HepG2 (cell line): ENCODE measurements around the gene GDPD5. TPM values are rescaled to one million over a fixed set of nuclear protein-coding genes. Genes with fewer than 3 reads are reported as not detected.
A peak's percentile ranks its signal among the peaks of the same experiment; 100 is the strongest.

Source experiments
- ATAC-seq: fragments of 200-7000 bp; cut with Tn5 transposase; 3 replicates; pipeline ENCODE4 v1.9.1; 2020; ENCODE audit warnings: mild to moderate bottlenecking, moderate library complexity
- BruUV-seq: library from RNA; stranded (reverse); fragments of 400-500 nt; replicated peaks from 2 replicates; lab custom pipeline; 2021; lab: Mats Ljungman, UMichigan
- CTCF ChIA-PET: fragments of 300-600 bp; formaldehyde crosslinking; extraction: SDS; loops from one replicate; lab custom pipeline; 2021; ENCODE audit warnings: low total read pairs, inconsistent platforms, low intra/inter-chr PET ratio; lab: Yijun Ruan, JAX
- POLR2A ChIA-PET: fragments of 350-600 bp; sonication (Branson Sonifier 250); formaldehyde crosslinking; loops from one replicate; lab custom pipeline; 2020; ENCODE audit warnings: antibody characterized with exemption, inconsistent platforms; lab: Yijun Ruan, JAX
- DNase-seq: peaks from one replicate; pipeline ENCODE4 v3.0.0-alpha.2; 2015; ENCODE audit warnings: low spot score
- FAIRE-seq: peaks from 3 replicates; lab custom pipeline; 2011; peaks lifted over from hg19 to GRCh38; lab: Jason Lieb, UNC
- H2AFZ ChIP-seq: one replicate; pipeline ENCODE4 v1.6.1; 2011; ENCODE audit warnings: low read length, inconsistent platforms
- H3K27ac ChIP-seq: fragments of 300-600 bp; 3 replicates; pipeline ENCODE4 v1.8.0; 2011; ENCODE audit warnings: mixed run types, mild to moderate bottlenecking, mixed read lengths, low read length, inconsistent platforms; ENCODE audit not compliant: insufficient read depth; ENCODE audit errors: extremely low read length
- H3K27me3 ChIP-seq, 2 experiments: fragments of 200-600 bp in 1 of 2; 2 replicates in 1 of 2; 3 replicates in 1 of 2; pipeline versions ENCODE4 v1.6.0 to v1.8.0; 2011; ENCODE audit warnings: low read length in 2 of 2, mild to moderate bottlenecking in 2 of 2, moderate library complexity in 2 of 2, inconsistent platforms in 1 of 2; ENCODE audit not compliant: insufficient read depth in 2 of 2, control insufficient read depth in 1 of 2
- H3K36me3 ChIP-seq, 2 experiments: fragments of 200-600 bp in 1 of 2; replicated peaks in 1 of 2; 2 replicates in 1 of 2; 3 replicates in 1 of 2; pipeline versions ENCODE4 v1.5.1 to v1.8.0; 2011; ENCODE audit warnings: low read length in 2 of 2, inconsistent platforms in 1 of 2; ENCODE audit not compliant: insufficient read depth in 2 of 2, control insufficient read depth in 1 of 2
- H3K4me1 ChIP-seq: 2 replicates; pipeline ENCODE4 v1.5.1; 2012; ENCODE audit warnings: low read length, inconsistent platforms; ENCODE audit not compliant: insufficient read depth
- H3K4me2 ChIP-seq: 2 replicates; pipeline ENCODE4 v1.6.0; 2011; ENCODE audit warnings: low read depth, low read length, inconsistent platforms
- H3K4me3 ChIP-seq, 3 experiments: fragments of 200-600 bp in 1 of 3; sonication (generic), shearing (Covaris generic) in 1 of 3; replicated peaks in 1 of 3; 2 replicates each; pipeline ENCODE4 v1.5.1; 2011 to 2016; ENCODE audit warnings: low read length in 3 of 3, inconsistent platforms in 2 of 3, low read depth in 2 of 3, mild to moderate bottlenecking in 2 of 3, control low read depth in 1 of 3, mixed read lengths in 1 of 3; ENCODE audit not compliant: insufficient read depth in 1 of 3
- H3K79me2 ChIP-seq: one replicate; pipeline ENCODE4 v1.6.1; 2011; ENCODE audit warnings: low read length, inconsistent platforms; ENCODE audit not compliant: insufficient read depth
- H3K9ac ChIP-seq: 2 replicates; pipeline ENCODE4 v1.6.0; 2011; ENCODE audit warnings: mild to moderate bottlenecking, low read depth, low read length, inconsistent platforms; ENCODE audit not compliant: insufficient read depth
- H3K9me3 ChIP-seq: 2 replicates; pipeline ENCODE4 v1.5.1; 2012; ENCODE audit warnings: mild to moderate bottlenecking, low read length
- H4K20me1 ChIP-seq: 2 replicates; pipeline ENCODE4 v1.6.0; 2011; ENCODE audit warnings: inconsistent platforms, mild to moderate bottlenecking, low read length, moderate library complexity; ENCODE audit not compliant: insufficient read depth
- FOXK2 ChIP-seq: fragments of 450-650 bp; IDR thresholded peaks from 2 replicates; pipeline ENCODE4 v1.6.1; 2016
- HDAC2 ChIP-seq: sonication (generic); formaldehyde crosslinking; IDR thresholded peaks from 2 replicates; pipeline ENCODE4 v1.4.0; 2020; ENCODE audit warnings: missing genetic modification reagents
- RCOR2 ChIP-seq: IDR thresholded peaks from 2 replicates; pipeline ENCODE4 v1.6.1; 2016; ENCODE audit warnings: missing biosample characterization, missing genetic modification reagents
- TEAD3 ChIP-seq: optimal IDR thresholded peaks from 2 replicates; pipeline ENCODE3; 2016; ENCODE audit warnings: borderline replicate concordance
- ZBTB3 ChIP-seq: sonication (generic); formaldehyde crosslinking; IDR thresholded peaks from 2 replicates; pipeline ENCODE4 v1.4.0; 2020; ENCODE audit warnings: low read depth, mild to moderate bottlenecking, moderate library complexity, missing genetic modification reagents, borderline replicate concordance
- ZBTB46 ChIP-seq: sonication (generic); formaldehyde crosslinking; IDR thresholded peaks from 2 replicates; pipeline ENCODE4 v1.4.0; 2020; ENCODE audit warnings: mild to moderate bottlenecking, missing genetic modification reagents, borderline replicate concordance
- ZNF337 ChIP-seq: sonication (generic); formaldehyde crosslinking; IDR thresholded peaks from 2 replicates; pipeline ENCODE4 v1.5.1; 2020; ENCODE audit warnings: missing genetic modification reagents, low read depth, mild to moderate bottlenecking, borderline replicate concordance
- ZNF569 ChIP-seq: sonication (generic); formaldehyde crosslinking; IDR thresholded peaks from 2 replicates; pipeline ENCODE4 v1.5.0; 2020; ENCODE audit warnings: mild to moderate bottlenecking, missing genetic modification reagents, moderate library complexity, borderline replicate concordance
- ZNF629 ChIP-seq: sonication (generic); formaldehyde crosslinking; conservative IDR thresholded peaks from 2 replicates; pipeline ENCODE4 v1.5.0; 2020; ENCODE audit warnings: missing genetic modification reagents
- ZNF839 ChIP-seq: sonication (generic); formaldehyde crosslinking; IDR thresholded peaks from 2 replicates; pipeline ENCODE4 v1.4.0; 2020; ENCODE audit warnings: missing genetic modification reagents, mild to moderate bottlenecking, borderline replicate concordance
- WGBS: methylation state at CpG from one replicate; pipeline ENCODE4 v1.1.6; 2017; ENCODE audit warnings: low lambda C conversion rate; 5-methylcytosine and 5-hydroxymethylcytosine counted together
- in situ Hi-C: cut with HindIII; loops from 2 replicates; pipeline ENCODE4 v1.10.0; 2017; ENCODE audit warnings: low pct_unique_long_range_greater_than_20kb; ENCODE audit not compliant: extremely low pct_ligation_motif_present
- intact Hi-C: fragments of 100-400 bp; cut with micrococcal nuclease; formaldehyde crosslinking; loops from one replicate; pipeline ENCODE4 v1.10.0; 2022; ENCODE audit not compliant: unreplicated experiment
- polyA plus RNA-seq, 8 experiments: library from polyadenylated mRNA; depleted of rRNA in 3 of 8; stranded (reverse) in 7 of 8; unstranded in 1 of 8; fragments of >200 nt; fragmentation: Illumina TruSeq in 4 of 8; extraction: Trizol in 4 of 8; gene quantifications; 2 replicates each; pipeline versions ENCODE4 v1.2.1 to v1.2.3, GENCODE V29; 2011 to 2016; ENCODE audit warnings: low read depth in 4 of 8, missing spikeins in 1 of 8, mixed read lengths in 1 of 8; ENCODE audit not compliant: insufficient read depth in 1 of 8
- total RNA-seq, 5 experiments: library from RNA; depleted of rRNA; stranded (reverse); fragments of >200 nt; fragmentation: Illumina TruSeq; extraction: Trizol; gene quantifications; 2 replicates each; pipeline ENCODE4 v1.2.3, GENCODE V29; 2016; ENCODE audit warnings: low read depth in 1 of 5
- TF ChIP-seq, protein P1 (sequence below): sonication (generic); formaldehyde crosslinking; IDR thresholded peaks from 2 replicates; pipeline ENCODE4 v1.5.0; 2020; ENCODE audit warnings: missing genetic modification reagents, mild to moderate bottlenecking, borderline replicate concordance
- TF ChIP-seq, protein P2 (sequence below): sonication (generic); formaldehyde crosslinking; IDR thresholded peaks from 2 replicates; pipeline ENCODE4 v1.5.1; 2020; ENCODE audit warnings: mild to moderate bottlenecking, missing genetic modification reagents, moderate library complexity

GDPD5 gene
- total and polyA plus RNA-seq, 2 of the 13 experiments (the other 11 are each of a cell fraction or from before 2014, with no cell fraction given) = 55.0 to 67.5 TPM

GRCh38 chr11:75485742-75486141 is 40.0 kb downstream of the GDPD5 start:
- ChIA-PET CTCF (no interaction called here), POLR2A (no interaction called here)
- no peak for FAIRE-seq
- Histone ChIP-seq H3K4me1 (peaks cover 37% of the 10 kb centered on the region), H3K79me2 (no peaks in the 10 kb centered on the region), H2AFZ (no peak overlapping the region), H3K9ac (no peak overlapping the region), H3K4me2 (no peak overlapping the region), H3K27me3 (no peaks in the 10 kb centered on the region), H3K9me3 (no peaks in the 10 kb centered on the region), H3K4me3 (no peak overlapping the region), H4K20me1 (peaks cover 19% of the 10 kb centered on the region; the same call in 1 of the 2 replicates), H3K36me3 (peaks cover 14 to 44% of the 10 kb centered on the region in 2 experiments), H3K27ac (no peak overlapping the region)
- DNase-seq = no peak
- BruUV-seq = no TSS peak
- ATAC-seq = no peak
- in situ Hi-C loops (no loop called here), intact Hi-C loops (no loop called here)
- 80% methylated on average over 1 of the region's 4 CpGs for WGBS
- TF ChIP-seq, protein P1, sequence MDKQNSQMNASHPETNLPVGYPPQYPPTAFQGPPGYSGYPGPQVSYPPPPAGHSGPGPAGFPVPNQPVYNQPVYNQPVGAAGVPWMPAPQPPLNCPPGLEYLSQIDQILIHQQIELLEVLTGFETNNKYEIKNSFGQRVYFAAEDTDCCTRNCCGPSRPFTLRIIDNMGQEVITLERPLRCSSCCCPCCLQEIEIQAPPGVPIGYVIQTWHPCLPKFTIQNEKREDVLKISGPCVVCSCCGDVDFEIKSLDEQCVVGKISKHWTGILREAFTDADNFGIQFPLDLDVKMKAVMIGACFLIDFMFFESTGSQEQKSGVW = no peak
- no peak for TF ChIP-seq TEAD3 (CRISPR knock-in tag)
- no peak for TF ChIP-seq ZNF569 (CRISPR knock-in tag)
- TF ChIP-seq FOXK2 = no peak
- no peak for TF ChIP-seq ZNF337
- TF ChIP-seq ZBTB3 = no peak
- no peak for TF ChIP-seq ZNF839 (CRISPR knock-in tag)
- TF ChIP-seq ZNF629 = peak; percentile 87

- H4K20me1 ChIP-seq = peaks cover 15% of the 10 kb centered on the region; the same call in 1 of the 2 replicates
- peaks cover 37% of the 10 kb centered on the region for H3K4me1 ChIP-seq
- intact Hi-C loops = loop anchor here (1.0 kb wide), 1 partner anchor 40 kb away; no protein-coding TSS in a partner anchor
- H2AFZ ChIP-seq = no peak overlapping the region
- peak overlapping the region; percentile 45 for H3K27ac ChIP-seq
- H3K9me3 ChIP-seq = no peaks in the 10 kb centered on the region
- H3K4me2 ChIP-seq = peak overlapping the region; percentile 41
- in situ Hi-C loops = no loop called here
- no peaks in the 10 kb centered on the region for H3K27me3 ChIP-seq
- BruUV-seq = no TSS peak
- ChIA-PET POLR2A (interaction anchor here (1.0 to 1.5 kb wide), 2 partner anchors 36 to 43 kb away, joined by 3 to 6 read pairs; partner anchors contain the start of gene GDPD5), CTCF (no interaction called here)
- H3K4me3 ChIP-seq = no peak overlapping the region
- 20% methylated on average over 8 of the region's 14 CpGs for WGBS
- ATAC-seq = peak; percentile 94
- peak; percentile 90 for FAIRE-seq
- peak overlapping the region; percentile 0; the same call in 1 of the 2 replicates for H3K9ac ChIP-seq
- H3K79me2 ChIP-seq = no peaks in the 10 kb centered on the region
- peak; percentile 80 for DNase-seq
- peaks cover 16 to 35% of the 10 kb centered on the region in 2 experiments; a peak in 4 of 5 replicates for H3K36me3 ChIP-seq
- TF ChIP-seq RCOR2 = 0 out of 2 replicates have a peak, but pooled peaks have one; percentile 26
- TF ChIP-seq, protein P2, sequence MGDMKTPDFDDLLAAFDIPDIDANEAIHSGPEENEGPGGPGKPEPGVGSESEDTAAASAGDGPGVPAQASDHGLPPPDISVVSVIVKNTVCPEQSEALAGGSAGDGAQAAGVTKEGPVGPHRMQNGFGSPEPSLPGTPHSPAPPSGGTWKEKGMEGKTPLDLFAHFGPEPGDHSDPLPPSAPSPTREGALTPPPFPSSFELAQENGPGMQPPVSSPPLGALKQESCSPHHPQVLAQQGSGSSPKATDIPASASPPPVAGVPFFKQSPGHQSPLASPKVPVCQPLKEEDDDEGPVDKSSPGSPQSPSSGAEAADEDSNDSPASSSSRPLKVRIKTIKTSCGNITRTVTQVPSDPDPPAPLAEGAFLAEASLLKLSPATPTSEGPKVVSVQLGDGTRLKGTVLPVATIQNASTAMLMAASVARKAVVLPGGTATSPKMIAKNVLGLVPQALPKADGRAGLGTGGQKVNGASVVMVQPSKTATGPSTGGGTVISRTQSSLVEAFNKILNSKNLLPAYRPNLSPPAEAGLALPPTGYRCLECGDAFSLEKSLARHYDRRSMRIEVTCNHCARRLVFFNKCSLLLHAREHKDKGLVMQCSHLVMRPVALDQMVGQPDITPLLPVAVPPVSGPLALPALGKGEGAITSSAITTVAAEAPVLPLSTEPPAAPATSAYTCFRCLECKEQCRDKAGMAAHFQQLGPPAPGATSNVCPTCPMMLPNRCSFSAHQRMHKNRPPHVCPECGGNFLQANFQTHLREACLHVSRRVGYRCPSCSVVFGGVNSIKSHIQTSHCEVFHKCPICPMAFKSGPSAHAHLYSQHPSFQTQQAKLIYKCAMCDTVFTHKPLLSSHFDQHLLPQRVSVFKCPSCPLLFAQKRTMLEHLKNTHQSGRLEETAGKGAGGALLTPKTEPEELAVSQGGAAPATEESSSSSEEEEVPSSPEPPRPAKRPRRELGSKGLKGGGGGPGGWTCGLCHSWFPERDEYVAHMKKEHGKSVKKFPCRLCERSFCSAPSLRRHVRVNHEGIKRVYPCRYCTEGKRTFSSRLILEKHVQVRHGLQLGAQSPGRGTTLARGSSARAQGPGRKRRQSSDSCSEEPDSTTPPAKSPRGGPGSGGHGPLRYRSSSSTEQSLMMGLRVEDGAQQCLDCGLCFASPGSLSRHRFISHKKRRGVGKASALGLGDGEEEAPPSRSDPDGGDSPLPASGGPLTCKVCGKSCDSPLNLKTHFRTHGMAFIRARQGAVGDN (CRISPR knock-in tag) = peak; percentile 75
- peak; percentile 76; the same call in 1 of the 2 replicates for TF ChIP-seq HDAC2
- no peak for TF ChIP-seq ZBTB46 (CRISPR knock-in tag)
Observed at GRCh38 chr11:75482931-75483469, 42.7 kb downstream of the GDPD5 start.
